ENCODE data around the gene GPNMB.

DNA sequence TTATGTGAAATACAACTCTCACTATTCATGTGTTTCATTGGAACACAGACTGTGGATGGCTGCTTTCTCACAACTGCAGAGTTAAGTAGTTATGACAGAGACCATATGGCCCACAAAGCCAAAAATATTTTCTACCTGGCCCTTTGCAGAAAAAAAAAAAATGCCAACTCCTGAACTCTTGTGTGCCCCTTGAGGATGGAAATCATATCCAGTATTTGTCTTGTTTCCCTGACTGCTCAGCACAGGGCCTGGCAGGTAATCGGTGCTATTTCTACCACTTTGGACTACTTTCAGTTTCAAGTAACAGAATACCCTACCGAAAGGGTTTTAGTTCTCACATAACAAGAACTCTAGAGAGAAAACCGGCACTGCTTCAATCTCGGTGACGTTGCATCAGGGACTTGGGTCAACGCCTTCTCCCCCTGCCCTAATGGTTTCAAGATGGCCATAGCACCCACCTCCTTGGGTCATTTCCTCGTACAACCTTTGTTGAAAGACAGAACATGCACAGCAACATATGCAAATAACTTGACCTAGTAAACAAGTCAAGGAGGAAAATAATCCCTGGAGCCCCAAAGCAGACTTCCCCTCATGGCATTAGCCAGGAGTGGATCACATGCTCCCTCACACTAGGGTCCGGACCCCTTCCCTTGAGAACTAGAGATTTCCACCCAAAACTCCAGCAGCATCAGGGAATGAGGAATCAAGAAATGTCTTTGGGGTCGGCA is 11.8 kb upstream of the GPNMB start:
- TF ChIP-seq, protein P1, sequence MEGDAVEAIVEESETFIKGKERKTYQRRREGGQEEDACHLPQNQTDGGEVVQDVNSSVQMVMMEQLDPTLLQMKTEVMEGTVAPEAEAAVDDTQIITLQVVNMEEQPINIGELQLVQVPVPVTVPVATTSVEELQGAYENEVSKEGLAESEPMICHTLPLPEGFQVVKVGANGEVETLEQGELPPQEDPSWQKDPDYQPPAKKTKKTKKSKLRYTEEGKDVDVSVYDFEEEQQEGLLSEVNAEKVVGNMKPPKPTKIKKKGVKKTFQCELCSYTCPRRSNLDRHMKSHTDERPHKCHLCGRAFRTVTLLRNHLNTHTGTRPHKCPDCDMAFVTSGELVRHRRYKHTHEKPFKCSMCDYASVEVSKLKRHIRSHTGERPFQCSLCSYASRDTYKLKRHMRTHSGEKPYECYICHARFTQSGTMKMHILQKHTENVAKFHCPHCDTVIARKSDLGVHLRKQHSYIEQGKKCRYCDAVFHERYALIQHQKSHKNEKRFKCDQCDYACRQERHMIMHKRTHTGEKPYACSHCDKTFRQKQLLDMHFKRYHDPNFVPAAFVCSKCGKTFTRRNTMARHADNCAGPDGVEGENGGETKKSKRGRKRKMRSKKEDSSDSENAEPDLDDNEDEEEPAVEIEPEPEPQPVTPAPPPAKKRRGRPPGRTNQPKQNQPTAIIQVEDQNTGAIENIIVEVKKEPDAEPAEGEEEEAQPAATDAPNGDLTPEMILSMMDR (IDR thresholded peaks at IDR 0.05; ENCODE audit: low read length): no peak
- TF ChIP-seq EZH2 (IDR thresholded peaks at IDR 0.05; ENCODE audit: borderline replicate concordance, low read length): no peak
